Central memory CD8-positive, alpha-beta T cell (primary cell): ENCODE measurements around the gene WASF2.
"Not testable (repeated sequence)": the region's sequence is repeated elsewhere in the genome, so short reads cannot be mapped to it uniquely, and the experiment has no call there.

ENCODE experiments used
- ATAC-seq: fragments of 150-1000 bp; cut with Tn5 transposase; replicated peaks from 2 replicates; pipeline ENCODE4 v1.10.0; 2022; ENCODE audit warnings: mild to moderate bottlenecking, moderate FRiP score, moderate number of reproducible peaks; ENCODE audit not compliant: poor library complexity, severe bottlenecking; ENCODE audit errors: extremely low read depth
- DNase-seq, 2 donors: peaks; one replicate each; pipeline ENCODE4 v3.0.0; 2021; ENCODE audit warnings: low spot score in 2 of 2
- H3K27ac Mint-ChIP-seq: one replicate; pipeline ENCODE4 v1.8.0; 2022; ENCODE audit warnings: low read depth, mild to moderate bottlenecking, moderate library complexity, mixed read lengths
- H3K27me3 Mint-ChIP-seq: one replicate; pipeline ENCODE4 v1.8.0; 2022; ENCODE audit warnings: mixed read lengths
- H3K36me3 Mint-ChIP-seq: one replicate; pipeline ENCODE4 v1.8.0; 2022; ENCODE audit warnings: mild to moderate bottlenecking, moderate library complexity, mixed read lengths; ENCODE audit not compliant: insufficient read depth
- H3K4me1 Mint-ChIP-seq: one replicate; pipeline ENCODE4 v1.8.0; 2022; ENCODE audit warnings: mixed read lengths
- H3K4me3 Mint-ChIP-seq: one replicate; pipeline ENCODE4 v1.8.0; 2022; ENCODE audit warnings: mild to moderate bottlenecking, moderate library complexity, mixed read lengths
- H3K9me3 Mint-ChIP-seq: one replicate; pipeline ENCODE4 v1.8.0; 2022; ENCODE audit warnings: mixed read lengths

The WASF2 gene

DNA sequence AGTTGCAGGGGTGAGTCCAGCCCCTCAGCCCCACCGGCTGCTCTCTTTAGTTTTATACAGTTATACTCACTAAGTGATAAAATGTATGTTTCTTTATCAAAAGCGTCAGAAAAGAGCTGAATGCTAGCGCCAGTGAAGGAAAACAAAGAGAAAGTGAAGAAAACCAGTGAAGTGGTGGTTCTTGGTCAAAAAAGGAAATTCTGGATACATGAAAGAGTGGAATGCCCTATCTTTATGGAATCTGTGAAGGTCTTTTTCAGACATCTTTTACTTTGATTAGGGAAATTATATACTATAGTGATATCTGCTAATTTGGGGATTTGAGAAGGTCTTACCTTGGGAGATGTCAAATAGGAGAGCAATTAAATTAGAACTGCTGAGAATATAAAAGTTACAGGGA, 56.3 kb downstream of the WASF2 start:
- Mint-ChIP-seq H3K27ac (peak overlapping the region; percentile 83), H3K27me3 (no peaks in the 10 kb centered on the region), H3K4me1 (peaks cover 63% of the 10 kb centered on the region), H3K9me3 (no peaks in the 10 kb centered on the region), H3K36me3 (peaks cover 1% of the 10 kb centered on the region), H3K4me3 (no peak overlapping the region)
- no peak for DNase-seq
- no peak for ATAC-seq

DNA sequence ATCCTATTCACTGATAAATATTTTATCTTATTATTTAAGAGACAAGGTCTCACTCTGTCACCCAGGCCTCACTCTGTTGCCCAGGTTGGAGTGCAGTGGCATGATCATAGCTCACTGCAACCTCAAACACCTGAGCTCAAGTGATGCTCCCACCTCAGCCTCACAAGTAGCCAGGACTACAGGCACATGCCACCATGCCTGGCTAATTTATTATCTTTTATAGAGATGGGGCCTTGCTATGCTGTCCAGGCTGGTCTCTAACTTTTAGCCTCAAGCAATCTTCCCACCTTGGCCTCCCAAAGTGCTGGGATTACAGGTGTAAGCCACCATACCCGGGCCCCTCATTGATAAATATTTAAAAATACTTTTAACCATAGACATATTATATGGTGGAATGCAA, 57.2 kb downstream of the WASF2 start:
- ATAC-seq, DNase-seq, H3K4me3 Mint-ChIP-seq, H3K27ac Mint-ChIP-seq, H3K9me3 Mint-ChIP-seq, H3K36me3 Mint-ChIP-seq, H3K27me3 Mint-ChIP-seq: not testable (repeated sequence)
- H3K4me1 Mint-ChIP-seq, result peaks cover 62% of the 10 kb centered on the region

DNA sequence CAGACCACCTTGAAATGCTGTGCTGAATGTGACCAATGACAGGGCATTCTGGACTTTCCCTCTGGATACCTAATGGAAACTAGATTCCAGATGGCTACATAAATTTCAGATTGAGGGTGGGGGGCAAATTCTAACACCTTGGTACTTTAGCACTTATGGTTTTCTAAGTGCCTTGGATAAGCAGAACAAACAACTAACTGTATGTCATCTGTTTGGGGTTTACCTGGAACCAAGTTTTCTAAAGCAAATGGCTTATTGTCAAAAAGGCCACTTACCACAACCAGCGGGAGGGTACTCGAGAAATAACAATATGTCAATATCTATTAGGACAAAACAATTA, 58.4 kb downstream of the WASF2 start:
- DNase-seq (no peak), ATAC-seq (no peak)
- no peak overlapping the region for H3K4me3 Mint-ChIP-seq
- H3K9me3 Mint-ChIP-seq, result no peaks in the 10 kb centered on the region
- H3K36me3 Mint-ChIP-seq, result peaks cover 9% of the 10 kb centered on the region
- peaks cover 52% of the 10 kb centered on the region for H3K4me1 Mint-ChIP-seq
- H3K27me3 Mint-ChIP-seq, result no peaks in the 10 kb centered on the region
- H3K27ac Mint-ChIP-seq, result peak overlapping the region; percentile 59

DNA sequence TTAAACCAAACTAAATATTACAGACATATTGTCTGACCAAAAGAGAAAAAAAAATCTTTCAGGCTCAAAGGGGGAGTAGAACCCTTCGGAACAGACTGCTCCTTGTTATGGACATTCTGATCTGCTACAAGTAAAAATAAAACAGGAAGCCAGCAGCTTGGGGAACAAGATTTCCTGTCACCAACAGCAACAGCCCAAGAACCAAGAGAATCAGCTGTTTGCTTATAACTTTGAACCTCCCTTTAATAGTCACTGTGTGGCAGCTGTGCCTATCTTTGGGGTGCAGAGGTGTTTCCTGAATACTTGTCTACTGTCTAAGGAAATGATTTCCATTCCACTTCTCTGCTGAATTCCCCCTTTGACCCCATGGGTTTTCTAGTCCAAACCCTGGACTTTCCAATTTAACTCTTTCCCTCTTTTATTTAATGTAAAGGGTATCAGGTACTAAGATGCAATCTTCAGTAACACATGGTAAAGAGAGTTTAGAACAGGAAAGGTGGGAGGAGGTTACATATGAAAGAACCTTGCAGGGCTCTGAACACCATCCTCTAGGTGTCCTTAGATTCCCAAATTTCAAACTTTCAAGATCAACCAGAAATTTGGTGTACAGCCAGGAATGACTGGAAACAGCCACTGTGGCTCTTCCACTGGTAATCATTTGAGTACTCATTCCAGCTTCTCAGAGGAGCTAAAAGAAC, 58.9 kb downstream of the WASF2 start:
- Mint-ChIP-seq H3K36me3 (peaks cover 13% of the 10 kb centered on the region), H3K9me3 (no peaks in the 10 kb centered on the region), H3K4me1 (peaks cover 50% of the 10 kb centered on the region), H3K4me3 (peak overlapping the region; percentile 48), H3K27ac (peak overlapping the region; percentile 59), H3K27me3 (no peaks in the 10 kb centered on the region)
- ATAC-seq (peak; percentile 78), DNase-seq (no peak)

DNA sequence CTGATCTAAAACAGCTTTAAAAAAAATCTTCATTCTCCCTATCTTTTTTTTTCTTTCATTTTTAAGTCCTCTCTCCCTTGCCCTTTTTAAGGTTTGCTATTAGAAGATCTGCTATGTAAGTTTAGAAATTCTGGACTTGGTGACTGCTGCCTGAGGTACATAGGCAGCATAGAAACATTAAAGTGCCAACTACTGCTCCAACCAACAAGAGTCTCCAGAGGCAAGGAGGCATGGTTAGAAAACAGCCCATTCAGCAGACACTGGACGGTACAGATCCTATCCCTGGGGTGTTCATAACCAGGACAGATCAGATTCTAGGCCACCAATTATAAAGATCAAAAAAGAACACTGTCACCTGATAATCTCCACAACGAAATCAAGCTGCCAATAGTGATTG, 60.9 kb downstream of the WASF2 start:
- peaks cover 23% of the 10 kb centered on the region for H3K36me3 Mint-ChIP-seq
- DNase-seq (no peak), ATAC-seq (no peak)
- H3K4me1 Mint-ChIP-seq, result peaks cover 53% of the 10 kb centered on the region
- H3K27me3 Mint-ChIP-seq, result no peaks in the 10 kb centered on the region
- peak overlapping the region; percentile 11 for H3K4me3 Mint-ChIP-seq
- no peaks in the 10 kb centered on the region for H3K9me3 Mint-ChIP-seq
- H3K27ac Mint-ChIP-seq, result peak overlapping the region; percentile 71

DNA sequence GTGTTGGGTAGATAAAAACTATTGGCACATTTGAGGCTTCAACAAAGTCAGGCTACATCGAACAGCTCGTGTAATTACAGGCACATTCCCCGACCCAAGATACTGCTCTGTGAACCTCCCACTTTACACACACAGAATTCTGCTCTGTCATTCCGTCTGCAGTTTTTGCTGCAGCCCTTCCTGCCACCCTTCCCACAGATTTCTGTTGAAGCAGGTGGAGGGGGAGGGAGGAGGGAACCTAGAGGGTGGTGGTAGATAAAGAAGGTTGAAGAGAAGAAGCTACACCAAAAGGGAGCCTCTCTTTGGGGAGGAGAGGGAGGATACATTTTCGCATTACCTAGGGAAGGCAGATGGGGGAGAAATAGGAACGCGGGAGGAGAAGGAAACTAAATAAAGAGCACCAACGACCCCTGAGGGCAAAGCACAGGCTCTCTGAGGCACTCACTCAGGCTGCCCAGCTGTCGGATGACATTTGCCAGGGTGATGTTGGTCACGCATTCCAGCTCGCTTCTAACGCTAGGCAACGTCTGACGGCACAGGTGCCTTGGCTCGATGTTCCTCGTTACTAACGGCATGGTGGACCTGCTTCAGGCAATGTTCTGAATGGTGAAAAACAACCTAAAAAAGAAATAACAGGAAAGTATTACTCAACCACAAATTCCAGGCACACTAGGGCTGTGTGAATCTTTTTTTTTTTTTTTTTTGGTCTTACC, 61.5 kb downstream of the WASF2 start:
- H3K9me3 Mint-ChIP-seq, result no peaks in the 10 kb centered on the region
- peak overlapping the region; percentile 71 for H3K27ac Mint-ChIP-seq
- H3K4me3 Mint-ChIP-seq, result peak overlapping the region; percentile 11
- ATAC-seq (no peak), DNase-seq (no peak)
- H3K36me3 Mint-ChIP-seq, result peaks cover 23% of the 10 kb centered on the region
- H3K4me1 Mint-ChIP-seq, result peaks cover 49% of the 10 kb centered on the region
- H3K27me3 Mint-ChIP-seq, result no peaks in the 10 kb centered on the region

DNA sequence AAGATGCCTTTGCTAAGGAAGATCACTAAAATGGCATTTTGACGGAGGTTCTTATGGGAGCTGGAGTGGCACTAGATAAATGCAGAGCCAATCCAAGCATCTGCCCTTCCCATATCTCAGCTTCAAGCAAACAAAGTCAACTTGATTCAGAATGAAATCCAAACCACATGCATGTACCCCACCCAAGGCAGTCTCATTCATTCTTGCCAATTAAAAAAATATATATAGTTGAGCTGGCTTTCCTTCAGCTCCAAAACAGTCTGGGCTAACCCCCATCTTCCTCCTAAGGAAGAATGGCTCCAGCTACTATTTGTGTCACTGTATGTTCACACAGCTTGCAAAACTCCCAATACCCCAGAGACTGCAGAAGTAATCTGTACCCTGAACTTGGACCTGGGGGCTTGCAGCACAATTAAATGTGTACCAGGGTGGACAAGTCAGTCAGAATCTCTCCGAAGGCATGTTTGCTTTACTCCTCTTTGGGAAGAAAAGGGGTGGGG, 62.1 kb downstream of the WASF2 start:
- Mint-ChIP-seq H3K36me3 (peaks cover 23% of the 10 kb centered on the region), H3K4me1 (peaks cover 44% of the 10 kb centered on the region), H3K4me3 (no peak overlapping the region), H3K9me3 (no peaks in the 10 kb centered on the region), H3K27me3 (no peaks in the 10 kb centered on the region), H3K27ac (no peak overlapping the region)
- ATAC-seq (no peak), DNase-seq (no peak)

DNA sequence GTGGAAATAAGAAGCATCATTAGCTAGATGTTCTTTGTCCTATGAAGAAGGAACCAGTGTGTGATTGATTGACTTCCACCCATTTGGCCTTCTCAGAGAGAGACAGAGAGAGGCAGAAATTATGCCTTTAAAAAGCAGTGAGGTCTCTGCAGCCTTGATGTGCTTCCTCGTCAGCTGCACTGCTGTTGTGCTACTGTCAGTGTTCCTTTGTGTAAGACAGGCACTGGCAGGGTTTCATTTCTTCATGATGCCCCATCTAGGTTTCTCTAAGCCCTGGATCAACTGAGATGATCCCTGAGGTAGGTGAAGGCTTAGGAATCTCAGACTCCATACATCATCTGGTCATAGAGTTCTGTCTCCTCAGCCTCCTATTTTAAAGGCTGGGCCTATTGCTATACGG, 62.6 kb downstream of the WASF2 start:
- peaks cover 23% of the 10 kb centered on the region for H3K36me3 Mint-ChIP-seq
- H3K27me3 Mint-ChIP-seq, result no peaks in the 10 kb centered on the region
- peaks cover 49% of the 10 kb centered on the region for H3K4me1 Mint-ChIP-seq
- DNase-seq (no peak), ATAC-seq (no peak)
- no peaks in the 10 kb centered on the region for H3K9me3 Mint-ChIP-seq
- no peak overlapping the region for H3K4me3 Mint-ChIP-seq
- H3K27ac Mint-ChIP-seq, result no peak overlapping the region

DNA sequence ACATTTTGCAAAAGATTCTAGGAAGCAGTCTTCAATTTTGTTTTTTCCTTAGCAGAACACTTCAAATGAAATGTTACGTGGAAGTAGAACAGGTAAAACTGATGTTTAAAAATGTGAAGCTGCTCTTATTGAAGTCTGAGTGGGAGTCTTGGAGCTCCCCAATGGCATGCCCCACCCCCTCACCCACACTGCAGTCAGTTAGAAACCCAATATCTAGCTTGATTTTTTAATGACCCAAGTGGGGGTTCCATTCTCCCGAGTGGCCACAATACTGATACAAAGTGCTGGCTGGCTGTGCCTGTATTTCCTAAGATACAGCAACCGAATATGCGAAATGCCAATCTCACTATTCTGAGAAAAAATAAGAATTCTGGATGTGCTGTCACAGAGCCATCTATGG, 66.3 kb downstream of the WASF2 start:
- H3K9me3 Mint-ChIP-seq, result no peaks in the 10 kb centered on the region
- no peak for DNase-seq
- peaks cover 29% of the 10 kb centered on the region for H3K36me3 Mint-ChIP-seq
- peaks cover 44% of the 10 kb centered on the region for H3K4me1 Mint-ChIP-seq
- H3K4me3 Mint-ChIP-seq, result no peak overlapping the region
- ATAC-seq, result no peak
- H3K27ac Mint-ChIP-seq, result no peak overlapping the region
- no peaks in the 10 kb centered on the region for H3K27me3 Mint-ChIP-seq

DNA sequence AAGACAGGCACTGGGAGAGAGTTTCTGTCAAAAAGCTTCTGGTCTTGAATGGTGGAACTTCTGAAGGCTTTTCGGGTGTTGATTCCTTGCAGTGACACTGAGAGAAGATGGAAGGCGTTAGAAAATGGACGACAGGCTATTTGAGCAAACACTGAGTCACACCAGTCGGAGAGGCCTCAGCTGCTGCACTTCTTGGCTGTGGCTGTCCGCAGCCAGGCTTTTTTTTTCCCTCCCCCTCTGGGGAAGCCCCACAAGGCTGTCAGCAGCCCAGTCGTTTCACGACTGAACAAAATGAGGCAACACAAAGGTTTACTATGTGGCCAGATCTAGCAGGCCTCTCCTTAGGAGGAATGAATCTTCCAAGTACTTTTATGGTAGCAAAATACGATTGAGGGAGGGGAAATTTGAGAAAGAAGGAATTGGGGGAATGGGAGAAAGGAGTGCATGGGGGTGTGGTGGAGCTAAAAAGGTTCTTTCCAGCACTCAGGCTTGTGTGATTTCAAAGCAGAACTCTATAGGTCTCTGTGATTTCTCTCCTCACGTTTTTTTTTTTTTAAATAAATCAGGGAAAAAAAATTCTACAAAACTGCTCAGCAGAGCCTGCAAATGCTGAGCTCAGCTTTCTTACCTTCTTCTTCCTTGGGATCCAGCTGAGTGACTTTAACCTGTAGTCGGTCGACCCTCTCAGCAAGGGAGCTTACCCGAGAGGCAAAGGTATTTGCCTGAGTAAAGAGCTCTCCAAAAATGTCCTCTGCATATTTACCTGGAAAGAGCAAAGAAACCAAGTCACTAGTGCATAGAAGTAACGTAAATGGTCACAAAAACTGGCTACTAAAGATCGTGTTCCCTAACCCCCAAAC, 71.4 kb downstream of the WASF2 start:
- Mint-ChIP-seq H3K9me3 (no peaks in the 10 kb centered on the region), H3K4me3 (no peak overlapping the region), H3K27me3 (no peaks in the 10 kb centered on the region), H3K36me3 (peaks cover 40% of the 10 kb centered on the region), H3K4me1 (peaks cover 51% of the 10 kb centered on the region), H3K27ac (peak overlapping the region; percentile 70)
- DNase-seq, result no peak
- peak; percentile 48 for ATAC-seq

DNA sequence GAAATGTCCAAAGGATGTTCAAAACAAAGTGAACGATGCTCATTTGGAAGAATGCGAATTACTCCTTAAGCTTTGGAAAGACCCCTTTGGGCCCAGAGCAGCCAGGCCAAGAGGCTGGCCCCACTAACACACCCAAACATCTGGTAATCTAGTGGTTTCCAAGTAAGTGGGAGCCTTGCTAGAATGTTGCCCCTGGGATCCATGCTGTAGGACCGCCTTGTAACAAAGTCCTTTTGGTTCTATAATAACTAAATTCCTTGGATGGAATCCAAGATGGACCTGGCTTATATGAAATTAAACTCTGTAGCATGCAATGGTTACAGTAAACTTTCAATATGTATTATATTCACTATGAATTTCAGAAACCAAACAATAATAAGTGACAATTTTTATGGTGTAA, 72.3 kb downstream of the WASF2 start:
- no peak overlapping the region for H3K4me3 Mint-ChIP-seq
- ATAC-seq (no peak), DNase-seq (no peak)
- H3K9me3 Mint-ChIP-seq, result no peaks in the 10 kb centered on the region
- H3K36me3 Mint-ChIP-seq, result peaks cover 45% of the 10 kb centered on the region
- H3K27ac Mint-ChIP-seq, result peak overlapping the region; percentile 70
- peaks cover 50% of the 10 kb centered on the region for H3K4me1 Mint-ChIP-seq
- no peaks in the 10 kb centered on the region for H3K27me3 Mint-ChIP-seq

DNA sequence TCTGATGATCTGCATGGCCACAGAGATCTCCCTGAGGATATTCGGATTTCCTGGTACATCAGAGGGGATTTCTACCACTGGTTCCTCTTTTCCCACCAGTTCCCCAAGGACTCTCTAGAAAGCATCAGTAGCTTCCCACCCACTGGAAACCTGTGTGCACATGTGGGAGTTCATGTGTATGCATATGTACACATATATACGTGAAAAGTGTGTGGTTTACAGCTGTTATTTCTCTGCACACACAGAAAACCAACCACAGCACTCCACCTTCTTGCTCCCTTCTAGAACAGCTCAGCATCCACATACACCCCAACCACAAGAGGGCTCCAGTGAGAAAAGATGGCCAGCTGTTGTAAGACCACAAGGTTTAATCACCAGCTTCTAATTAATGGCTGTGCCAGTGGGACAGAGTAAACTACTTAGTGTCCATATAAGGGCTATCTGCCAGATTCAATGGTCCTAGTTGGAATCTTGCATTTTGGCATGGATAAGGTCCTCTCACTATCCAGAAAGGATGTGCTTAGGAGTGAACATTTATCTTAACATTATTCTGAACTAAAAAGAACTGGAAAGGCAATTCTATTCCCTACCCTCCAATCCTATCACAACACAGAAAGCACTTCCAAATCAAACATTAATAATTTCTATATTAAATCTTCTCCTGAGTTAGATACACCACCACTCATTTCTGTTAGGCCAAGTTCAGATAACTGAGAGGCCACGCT, 73.4 kb downstream of the WASF2 start:
- Mint-ChIP-seq H3K9me3 (no peaks in the 10 kb centered on the region), H3K4me3 (no peak overlapping the region), H3K36me3 (peaks cover 51% of the 10 kb centered on the region), H3K27ac (peak overlapping the region; percentile 49), H3K27me3 (no peaks in the 10 kb centered on the region), H3K4me1 (peaks cover 41% of the 10 kb centered on the region)
- ATAC-seq (peak; percentile 81), DNase-seq (peak in 1 of 2 donors; percentile 50)
